H1 (cell line): ENCODE results near the gene EMX1. TPM values are rescaled to one million over a fixed set of nuclear protein-coding genes. Genes with fewer than 3 reads are reported as not detected.
A peak's percentile ranks its signal among the peaks of the same experiment; 100 is the strongest.

Experiments
- CTCF ChIA-PET: fragments of 300-600 bp; sonication (Branson Sonifier 250); formaldehyde crosslinking; loops from one replicate; lab custom pipeline; 2021; ENCODE audit not compliant: partially characterized antibody; lab: Charles Lee
- POLR2A ChIA-PET: fragments of 300-600 bp; sonication (Branson Sonifier 250); formaldehyde crosslinking; loops from one replicate; lab custom pipeline; 2021; ENCODE audit warnings: inconsistent platforms; ENCODE audit not compliant: partially characterized antibody; lab: Charles Lee
- DNase-seq, 2 experiments: peaks; one replicate each; pipeline versions ENCODE4 v3.0.0 to v3.0.0-alpha.2; 2010 to 2022; ENCODE audit warnings: low spot score in 2 of 2, low read depth in 1 of 2, mixed read lengths in 1 of 2
- FAIRE-seq: peaks from 2 replicates; lab custom pipeline; 2011; peaks lifted over from hg19 to GRCh38; lab: Jason Lieb, UNC
- H2AFZ ChIP-seq: 2 replicates; pipeline ENCODE4 v1.8.1; 2012; ENCODE audit warnings: low read length, inconsistent platforms
- H2AK5ac ChIP-seq: 2 replicates; pipeline ENCODE4 v1.6.1; 2013; ENCODE audit warnings: low read depth, low read length
- H2BK120ac ChIP-seq: replicated peaks from 2 replicates; pipeline ENCODE3; 2013; ENCODE audit warnings: low read depth, low read length, inconsistent platforms
- H2BK12ac ChIP-seq: 2 replicates; pipeline ENCODE4 v1.6.1; 2013; ENCODE audit warnings: low read depth, low read length
- H2BK15ac ChIP-seq: 2 replicates; pipeline ENCODE4 v1.6.1; 2013; ENCODE audit warnings: low read length
- H2BK20ac ChIP-seq: 2 replicates; pipeline ENCODE4 v1.6.1; 2013; ENCODE audit warnings: low read length
- H2BK5ac ChIP-seq: 2 replicates; pipeline ENCODE4 v1.6.1; 2013; ENCODE audit warnings: low read depth, low read length
- H3K14ac ChIP-seq: 2 replicates; pipeline ENCODE4 v1.6.1; 2013; ENCODE audit warnings: inconsistent platforms; ENCODE audit not compliant: insufficient read length
- H3K18ac ChIP-seq: 2 replicates; pipeline ENCODE4 v1.6.1; 2013; ENCODE audit warnings: low read length; ENCODE audit errors: extremely low read depth
- H3K23ac ChIP-seq: 2 replicates; pipeline ENCODE4 v1.6.1; 2013; ENCODE audit warnings: inconsistent platforms; ENCODE audit not compliant: insufficient read length
- H3K23me2 ChIP-seq: 2 replicates; pipeline ENCODE4 v1.6.1; 2013; ENCODE audit warnings: low read depth, low read length
- H3K27ac ChIP-seq: 2 replicates; pipeline ENCODE4 v1.6.1; 2011; ENCODE audit warnings: low read depth, low read length, inconsistent platforms
- H3K27me3 ChIP-seq, 4 experiments: replicated peaks in 1 of 4; 1 replicate in 1 of 4; 2 replicates in 3 of 4; pipeline versions ENCODE4 v1.6.1 to v1.8.1; 2011 to 2013; ENCODE audit warnings: low read length in 3 of 4, mild to moderate bottlenecking in 3 of 4, inconsistent platforms in 2 of 4, mixed read lengths in 2 of 4, moderate library complexity in 1 of 4; ENCODE audit not compliant: control insufficient read depth in 3 of 4, insufficient read depth in 3 of 4; ENCODE audit errors: extremely low read depth in 1 of 4
- H3K36me3 ChIP-seq, 4 experiments: 2 replicates each; pipeline versions ENCODE4 v1.6.1 to v1.8.1; 2011 to 2013; ENCODE audit warnings: mild to moderate bottlenecking in 4 of 4, low read length in 3 of 4, moderate library complexity in 2 of 4, control low read depth in 1 of 4, inconsistent platforms in 1 of 4; ENCODE audit not compliant: insufficient read depth in 4 of 4, control insufficient read depth in 2 of 4
- H3K4ac ChIP-seq: replicated peaks from 2 replicates; pipeline ENCODE3; 2013; ENCODE audit warnings: low read length, low read depth, mixed read lengths, inconsistent platforms; ENCODE audit not compliant: insufficient read length
- H3K4me1 ChIP-seq, 4 experiments: replicated peaks in 1 of 4; 1 replicate in 1 of 4; 2 replicates in 3 of 4; pipeline versions ENCODE4 v1.6.1 to v1.8.1; 2011 to 2013; ENCODE audit warnings: low read length in 3 of 4, inconsistent platforms in 2 of 4, mixed read lengths in 1 of 4; ENCODE audit not compliant: insufficient read depth in 4 of 4, control insufficient read depth in 3 of 4
- H3K4me2 ChIP-seq, 2 experiments: 2 replicates each; pipeline versions ENCODE4 v1.6.1 to v1.8.1; 2011 to 2013; ENCODE audit warnings: low read depth in 2 of 2, low read length in 2 of 2, control low read depth in 1 of 2, inconsistent platforms in 1 of 2, mild to moderate bottlenecking in 1 of 2; ENCODE audit not compliant: insufficient read depth in 1 of 2
- H3K4me3 ChIP-seq, 4 experiments: fragments of 200-600, 300-600 bp in 1 of 4; sonication (generic), shearing (Covaris generic), sonication (Bioruptor Twin) in 1 of 4; 2 replicates each; pipeline versions ENCODE4 v1.5.1 to v1.8.1; 2011 to 2016; ENCODE audit warnings: low read length in 4 of 4, low read depth in 3 of 4, control low read depth in 2 of 4, inconsistent platforms in 2 of 4, mild to moderate bottlenecking in 2 of 4, mixed read lengths in 1 of 4, moderate library complexity in 1 of 4; ENCODE audit not compliant: insufficient read depth in 2 of 4; ENCODE audit errors: extremely low read depth in 1 of 4
- H3K56ac ChIP-seq: replicated peaks from 2 replicates; pipeline ENCODE3; 2013; ENCODE audit warnings: low read depth, mild to moderate bottlenecking, mixed read lengths, low read length, inconsistent platforms; ENCODE audit not compliant: insufficient read length
- H3K79me1 ChIP-seq: 2 replicates; pipeline ENCODE4 v1.6.1; 2013; ENCODE audit warnings: low read depth, low read length, control low read depth
- H3K79me2 ChIP-seq, 2 experiments: 2 replicates each; pipeline versions ENCODE4 v1.6.1 to v1.8.1; 2012 to 2013; ENCODE audit warnings: low read length in 2 of 2, mild to moderate bottlenecking in 2 of 2, inconsistent platforms in 1 of 2; ENCODE audit not compliant: insufficient read depth in 2 of 2, control insufficient read depth in 1 of 2
- H3K9ac ChIP-seq, 4 experiments: replicated peaks in 1 of 4; 1 replicate in 1 of 4; 2 replicates in 3 of 4; pipeline versions ENCODE4 v1.6.1 to v1.8.1; 2011 to 2013; ENCODE audit warnings: low read depth in 3 of 4, low read length in 3 of 4, control low read depth in 2 of 4, mild to moderate bottlenecking in 2 of 4, moderate library complexity in 2 of 4, inconsistent platforms in 1 of 4; ENCODE audit errors: extremely low read depth in 1 of 4
- H3K9me3 ChIP-seq, 2 experiments: 2 replicates each; pipeline versions ENCODE4 v1.6.1 to v1.8.1; 2012 to 2013; ENCODE audit warnings: mild to moderate bottlenecking in 2 of 2, moderate library complexity in 2 of 2, control low read depth in 1 of 2, inconsistent platforms in 1 of 2, low read depth in 1 of 2, low read length in 1 of 2, mixed read lengths in 1 of 2; ENCODE audit not compliant: insufficient read depth in 2 of 2
- H4K20me1 ChIP-seq, 2 experiments: replicated peaks in 1 of 2; 2 replicates each; pipeline versions ENCODE3 to v1.8.1; 2011 to 2013; ENCODE audit warnings: inconsistent platforms in 2 of 2, low read length in 2 of 2, mild to moderate bottlenecking in 1 of 2; ENCODE audit not compliant: insufficient read depth in 2 of 2, control insufficient read depth in 1 of 2
- H4K5ac ChIP-seq: 2 replicates; pipeline ENCODE4 v1.6.1; 2013; ENCODE audit warnings: low read length, low read depth, mixed read lengths, inconsistent platforms; ENCODE audit not compliant: insufficient read length
- H4K8ac ChIP-seq: 2 replicates; pipeline ENCODE4 v1.8.0; 2013; ENCODE audit warnings: mild to moderate bottlenecking, moderate library complexity, low read length, inconsistent platforms; ENCODE audit not compliant: insufficient read depth; ENCODE audit errors: extremely low read depth
- H4K91ac ChIP-seq: replicated peaks from 2 replicates; pipeline ENCODE3; 2013; ENCODE audit warnings: low read length, mixed read lengths, inconsistent platforms; ENCODE audit not compliant: insufficient read length
- ASH2L ChIP-seq: fragments of 200-600, 300-600 bp; sonication (generic); IDR thresholded peaks from one replicate; pipeline ENCODE4 v1.7.1; 2017; ENCODE audit warnings: low read length
- CEBPB ChIP-seq: IDR thresholded peaks from 2 replicates; pipeline ENCODE4 v1.6.1; 2012; ENCODE audit warnings: low read depth, low read length
- CHD2 ChIP-seq: IDR thresholded peaks from 2 replicates; pipeline ENCODE4 v1.6.1; 2012; ENCODE audit warnings: low read length, improper control_type of control experiment
- CREB1 ChIP-seq: IDR thresholded peaks from 2 replicates; pipeline ENCODE4 v1.6.1; 2012; ENCODE audit warnings: inconsistent platforms
- EGR1 ChIP-seq: IDR thresholded peaks from 2 replicates; pipeline ENCODE4 v1.6.1; 2011; ENCODE audit warnings: low read depth, low read length, borderline replicate concordance
- JUND ChIP-seq: IDR thresholded peaks from 2 replicates; pipeline ENCODE4 v1.6.1; 2011; ENCODE audit warnings: mild to moderate bottlenecking, improper control_type of control experiment, low read length
- MAX ChIP-seq: IDR thresholded peaks from 2 replicates; pipeline ENCODE4 v1.6.1; 2012; ENCODE audit warnings: inconsistent platforms
- POLR2A ChIP-seq, 2 experiments: IDR thresholded peaks; 1 replicate in 1 of 2; 2 replicates in 1 of 2; pipeline ENCODE4 v1.6.1; 2011; ENCODE audit warnings: low read depth in 2 of 2, low read length in 2 of 2, mild to moderate bottlenecking in 2 of 2; ENCODE audit errors: control extremely low read depth in 1 of 2
- SP2 ChIP-seq: IDR thresholded peaks from 2 replicates; pipeline ENCODE4 v1.6.1; 2012; ENCODE audit warnings: mild to moderate bottlenecking, low read length, inconsistent platforms
- TBP ChIP-seq: IDR thresholded peaks from 2 replicates; pipeline ENCODE4 v1.6.1; 2011; ENCODE audit warnings: low read depth, low read length, improper control_type of control experiment
- USF2 ChIP-seq: IDR thresholded peaks from 2 replicates; pipeline ENCODE4 v1.6.1; 2011; ENCODE audit warnings: low read length, improper control_type of control experiment
- WGBS, 2 experiments: shearing (Covaris generic) in 1 of 2; methylation state at CpG; one replicate each; pipeline versions ENCODE4 v1.1.6 to v1.1.7; 2013 to 2015; ENCODE audit warnings: low lambda C conversion rate in 2 of 2, mixed read lengths in 2 of 2, inconsistent platforms in 1 of 2, low coverage in 1 of 2, missing lambda C conversion rate in 1 of 2; ENCODE audit not compliant: insufficient replicate concordance in 2 of 2, insufficient coverage in 1 of 2, insufficient read length in 1 of 2; ENCODE audit errors: extremely low coverage in 1 of 2, missing lambda C conversion rate in 1 of 2; 5-methylcytosine and 5-hydroxymethylcytosine counted together
- polyA plus RNA-seq, 7 experiments: library from polyadenylated mRNA; depleted of rRNA in 3 of 7; stranded (reverse) in 5 of 7; unstranded in 2 of 7; fragments of >200 nt in 5 of 7; fragments of 200-250 nt in 2 of 7; gene quantifications; 1 replicate in 5 of 7; 2 replicates in 1 of 7; 4 replicates in 1 of 7; pipeline versions ENCODE4 v1.2.1 to v1.2.3, GENCODE V29; 2011 to 2013; ENCODE audit warnings: missing spikeins in 2 of 7, mixed read lengths in 2 of 7
- total RNA-seq: library from RNA; stranded (reverse); fragmentation: NEBNext Ultra II Directional; extraction: Animal tissue kit (Norgen Biotek cat#: 25700); gene quantifications from 2 replicates; pipeline ENCODE4 v1.2.1, GENCODE V29; 2021
- TF ChIP-seq, protein P1 (sequence below), 3 experiments: IDR thresholded peaks; 1 replicate in 2 of 3; 2 replicates in 1 of 3; pipeline versions ENCODE4 v1.5.1 to v1.6.1; 2011; ENCODE audit warnings: low read length in 3 of 3, mild to moderate bottlenecking in 3 of 3, inconsistent platforms in 2 of 3, low read depth in 1 of 3, moderate library complexity in 1 of 3; ENCODE audit not compliant: insufficient read depth in 1 of 3; ENCODE audit errors: control extremely low read depth in 1 of 3

Gene EMX1
- total and polyA plus RNA-seq, 2 of the 8 experiments (the other 6 are each of a cell fraction or from before 2014, with no cell fraction given): 2.4 to 4.9 TPM

- Histone ChIP-seq H2AFZ (no peak overlapping the region), H4K8ac (no peak overlapping the region), H3K56ac (no peak overlapping the region), H2BK12ac (no peak overlapping the region), H3K36me3 (0 out of 8 replicates have a peak, but pooled peaks cover 0 to 2% (median 0%) of the 10 kb centered on the region in 4 experiments), H4K5ac (no peak overlapping the region), H3K27ac (no peak overlapping the region), H3K27me3 (0 out of 7 replicates have a peak, but pooled peaks cover 0 to 2% (median 0%) of the 10 kb centered on the region in 4 experiments), H2BK15ac (no peak overlapping the region), H3K4me3 (no peak overlapping the region), H3K9me3 (no peaks in the 10 kb centered on the region), H4K91ac (no peak overlapping the region), H3K23me2 (no peaks in the 10 kb centered on the region), H3K4me1 (peaks cover 6 to 9% (median 6%) of the 10 kb centered on the region in 4 experiments), H3K14ac (no peak overlapping the region), H4K20me1 (peaks cover 0 to 4% of the 10 kb centered on the region in 2 experiments), H2BK5ac (no peak overlapping the region), H2AK5ac (no peak overlapping the region), H2BK20ac (no peak overlapping the region), H3K23ac (no peak overlapping the region), H3K9ac (no peak overlapping the region), H3K79me2 (no peaks in the 10 kb centered on the region), H2BK120ac (no peak overlapping the region), H3K4ac (no peak overlapping the region), H3K79me1 (no peaks in the 10 kb centered on the region), H3K18ac (peak overlapping the region; percentile 14; the same call in 1 of the 2 replicates), H3K4me2 (no peak overlapping the region)
- DNase-seq: no peak
- FAIRE-seq: no peak
- ChIA-PET POLR2A (no interaction called here), CTCF (interaction anchor here (1.0 to 1.9 kb wide), 7 partner anchors 9 to 200 kb away, joined by 3 to 14 read pairs (median 6); no protein-coding TSS in a partner anchor)
- 79% methylated on average over 3 of the region's 3 CpGs; no CpG with 5 or more reads in 1 of the 2 experiments for WGBS, 2 experiments
- TF ChIP-seq ASH2L (no peak), CEBPB (no peak), JUND (no peak), SP2 (no peak), POLR2A (IDR thresholded peaks at IDR 0.05; ENCODE audit: control extremely low read depth in 1 of 2, low read depth in 2 of 2, low read length in 2 of 2) (no peak), USF2 (no peak), CHD2 (no peak), TBP (no peak), MAX (no peak), EGR1 (no peak), CREB1 (no peak)
- TF ChIP-seq, protein P1, sequence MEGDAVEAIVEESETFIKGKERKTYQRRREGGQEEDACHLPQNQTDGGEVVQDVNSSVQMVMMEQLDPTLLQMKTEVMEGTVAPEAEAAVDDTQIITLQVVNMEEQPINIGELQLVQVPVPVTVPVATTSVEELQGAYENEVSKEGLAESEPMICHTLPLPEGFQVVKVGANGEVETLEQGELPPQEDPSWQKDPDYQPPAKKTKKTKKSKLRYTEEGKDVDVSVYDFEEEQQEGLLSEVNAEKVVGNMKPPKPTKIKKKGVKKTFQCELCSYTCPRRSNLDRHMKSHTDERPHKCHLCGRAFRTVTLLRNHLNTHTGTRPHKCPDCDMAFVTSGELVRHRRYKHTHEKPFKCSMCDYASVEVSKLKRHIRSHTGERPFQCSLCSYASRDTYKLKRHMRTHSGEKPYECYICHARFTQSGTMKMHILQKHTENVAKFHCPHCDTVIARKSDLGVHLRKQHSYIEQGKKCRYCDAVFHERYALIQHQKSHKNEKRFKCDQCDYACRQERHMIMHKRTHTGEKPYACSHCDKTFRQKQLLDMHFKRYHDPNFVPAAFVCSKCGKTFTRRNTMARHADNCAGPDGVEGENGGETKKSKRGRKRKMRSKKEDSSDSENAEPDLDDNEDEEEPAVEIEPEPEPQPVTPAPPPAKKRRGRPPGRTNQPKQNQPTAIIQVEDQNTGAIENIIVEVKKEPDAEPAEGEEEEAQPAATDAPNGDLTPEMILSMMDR (IDR thresholded peaks at IDR 0.05; ENCODE audit: control extremely low read depth in 1 of 3, insufficient read depth in 1 of 3, low read depth in 1 of 3, low read length in 3 of 3): no peak
Observed at GRCh38 chr2:72979896-72980295, 62.6 kb downstream of the EMX1 start.
